HUES64 (cell line): ENCODE results near the gene MAP10.

Source experiments
- H3K27ac ChIP-seq: 2 replicates; pipeline ENCODE4 v1.7.0; 2013; ENCODE audit warnings: low read depth, low read length, inconsistent platforms
- H3K27me3 ChIP-seq: 2 replicates; pipeline ENCODE4 v1.6.1; 2013; ENCODE audit warnings: mild to moderate bottlenecking, low read length; ENCODE audit not compliant: insufficient read depth
- H3K36me3 ChIP-seq: 2 replicates; pipeline ENCODE4 v1.6.1; 2013; ENCODE audit warnings: mild to moderate bottlenecking, low read length; ENCODE audit not compliant: insufficient read depth
- H3K4me1 ChIP-seq: 2 replicates; pipeline ENCODE4 v1.6.1; 2013; ENCODE audit warnings: mild to moderate bottlenecking, low read length, moderate library complexity; ENCODE audit not compliant: insufficient read depth
- H3K4me3 ChIP-seq: 2 replicates; pipeline ENCODE4 v1.5.1; 2013; ENCODE audit warnings: mild to moderate bottlenecking, low read length, moderate library complexity
- H3K9ac ChIP-seq: 2 replicates; pipeline ENCODE4 v1.6.1; 2013; ENCODE audit warnings: mild to moderate bottlenecking, low read depth, low read length
- H3K9me3 ChIP-seq: 2 replicates; pipeline ENCODE4 v1.6.1; 2013; ENCODE audit warnings: low read depth, low read length; ENCODE audit not compliant: insufficient read depth
- WGBS: fragments of 150-250, 120-280 bp; methylation state at CpG from one replicate; pipeline ENCODE4 v1.1.7; 2013; ENCODE audit warnings: missing lambda C conversion rate; 5-methylcytosine and 5-hydroxymethylcytosine counted together

MAP10 gene

DNA sequence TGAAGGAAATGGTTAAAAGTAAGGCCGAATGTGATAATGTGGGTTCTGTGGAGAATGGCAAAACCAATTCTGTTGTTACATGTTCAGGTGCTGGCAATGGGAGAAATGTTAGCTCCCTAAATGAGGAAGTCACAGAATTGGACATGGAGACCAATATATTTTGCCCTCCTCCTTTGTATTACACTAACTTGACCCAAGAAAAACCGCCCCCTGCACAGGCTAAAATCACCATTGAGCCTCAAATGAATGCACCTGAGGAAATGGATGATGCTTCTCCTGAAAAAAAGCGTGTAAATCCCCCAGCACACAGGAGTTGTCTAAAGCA is 932 bp downstream of the MAP10 start:
- Histone ChIP-seq H3K27me3 (no peaks in the 10 kb centered on the region), H3K27ac (peak overlapping the region; percentile 76; the same call in 1 of the 2 replicates), H3K4me1 (peaks cover 8% of the 10 kb centered on the region), H3K9me3 (no peaks in the 10 kb centered on the region), H3K36me3 (no peaks in the 10 kb centered on the region), H3K9ac (peak overlapping the region; percentile 87), H3K4me3 (peak overlapping the region; percentile 69)
- 72% methylated on average over 3 of the region's 3 CpGs for WGBS

DNA sequence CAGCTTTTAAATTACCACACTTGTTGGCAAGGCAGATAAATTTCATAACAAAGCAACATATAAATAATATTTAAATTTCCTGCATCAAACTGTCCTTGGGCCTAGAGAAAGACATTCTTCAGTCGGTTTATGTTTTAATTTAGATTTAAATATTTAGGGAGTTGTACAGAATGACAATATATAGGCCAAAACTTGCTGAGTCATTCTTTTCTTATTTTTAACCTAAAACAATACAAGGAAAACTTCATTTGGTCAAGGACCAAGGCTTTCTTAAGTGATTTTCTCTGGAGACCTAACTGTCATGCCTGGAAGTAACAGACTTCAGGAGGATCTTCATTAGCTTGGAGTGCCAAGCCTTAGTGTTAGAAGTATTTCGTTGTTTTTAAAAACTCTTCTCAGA is 5.6 kb downstream of the MAP10 start:
- no peaks in the 10 kb centered on the region for H3K9me3 ChIP-seq
- no CpG with 5 or more reads among the region's 2 CpGs for WGBS
- H3K27ac ChIP-seq, result no peak overlapping the region
- H3K27me3 ChIP-seq, result no peaks in the 10 kb centered on the region
- H3K9ac ChIP-seq, result no peak overlapping the region
- peaks cover 8% of the 10 kb centered on the region for H3K4me1 ChIP-seq
- no peak overlapping the region for H3K4me3 ChIP-seq
- no peaks in the 10 kb centered on the region for H3K36me3 ChIP-seq

DNA sequence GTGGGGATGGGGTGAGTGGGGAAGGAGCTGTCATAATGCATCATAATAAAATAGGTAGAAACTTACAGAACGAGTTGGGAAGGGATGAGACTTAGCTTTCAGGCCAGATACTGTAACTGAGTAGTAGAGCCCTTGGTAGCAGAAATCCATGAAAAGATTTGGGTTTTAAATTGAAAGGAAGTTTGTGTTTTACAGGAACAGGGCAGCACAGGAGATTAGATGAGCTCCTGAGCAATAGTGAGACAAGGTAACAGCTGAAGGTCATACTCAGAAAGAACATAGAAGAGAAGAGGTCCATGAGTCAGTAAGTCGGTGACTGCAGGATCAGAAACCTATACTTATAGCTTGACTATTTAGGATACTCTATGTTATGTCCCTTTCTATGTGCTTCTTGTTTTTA is 7.3 kb downstream of the MAP10 start:
- no peaks in the 10 kb centered on the region for H3K9me3 ChIP-seq
- no peak overlapping the region for H3K4me3 ChIP-seq
- peaks cover 4% of the 10 kb centered on the region for H3K4me1 ChIP-seq
- no peak overlapping the region for H3K27ac ChIP-seq
- H3K36me3 ChIP-seq, result no peaks in the 10 kb centered on the region
- WGBS, result 86% methylated on average over 2 of the region's 2 CpGs
- no peaks in the 10 kb centered on the region for H3K27me3 ChIP-seq
- H3K9ac ChIP-seq, result no peak overlapping the region

DNA sequence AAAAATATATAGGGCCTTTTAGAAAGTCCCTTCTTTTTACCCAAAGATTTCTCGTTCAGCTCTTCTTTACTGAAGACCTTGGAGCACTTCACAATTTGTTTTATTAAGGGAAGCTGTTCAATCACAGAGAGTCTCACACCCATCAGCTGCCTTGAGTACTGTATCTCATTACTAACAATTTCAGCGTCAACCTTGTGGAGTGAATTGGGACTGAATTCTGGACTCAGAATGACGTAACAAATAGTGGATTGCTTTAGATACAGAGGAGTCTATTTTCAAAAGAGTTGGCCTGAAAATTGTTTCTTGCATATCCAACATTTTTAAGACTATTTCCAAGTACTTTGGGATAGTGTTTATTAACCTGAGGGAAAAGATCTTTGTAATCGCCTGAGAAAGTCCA is 7.9 kb downstream of the MAP10 start:
- Histone ChIP-seq H3K27ac (no peak overlapping the region), H3K27me3 (no peaks in the 10 kb centered on the region), H3K4me1 (peaks cover 4% of the 10 kb centered on the region), H3K9ac (no peak overlapping the region), H3K36me3 (no peaks in the 10 kb centered on the region), H3K9me3 (no peaks in the 10 kb centered on the region), H3K4me3 (no peak overlapping the region)
- 100% methylated on average over 4 of the region's 4 CpGs for WGBS

DNA sequence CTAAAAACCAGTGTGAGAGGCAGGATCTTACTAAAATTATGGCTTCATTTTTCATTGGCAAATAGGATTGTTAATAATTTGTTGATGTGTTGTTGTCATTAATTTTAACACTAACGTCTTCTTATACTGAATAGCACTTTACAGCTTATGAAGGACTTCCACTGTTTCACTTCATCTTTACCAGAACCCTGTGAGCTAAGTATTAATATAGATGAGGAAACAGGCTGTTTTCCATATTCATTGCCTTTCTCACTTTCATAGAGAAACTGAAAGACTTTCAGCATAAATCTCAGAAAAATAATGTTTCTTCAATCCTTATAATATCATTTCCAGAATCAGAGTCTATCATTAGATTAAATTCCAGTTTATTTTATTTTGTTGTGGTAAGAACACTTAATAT is 8.5 kb downstream of the MAP10 start:
- H3K27me3 ChIP-seq, result no peaks in the 10 kb centered on the region
- H3K4me1 ChIP-seq, result peaks cover 4% of the 10 kb centered on the region
- WGBS, result no CpG with 5 or more reads among the region's 1 CpG
- no peaks in the 10 kb centered on the region for H3K36me3 ChIP-seq
- no peak overlapping the region for H3K27ac ChIP-seq
- no peak overlapping the region for H3K4me3 ChIP-seq
- H3K9me3 ChIP-seq, result no peaks in the 10 kb centered on the region
- H3K9ac ChIP-seq, result no peak overlapping the region

DNA sequence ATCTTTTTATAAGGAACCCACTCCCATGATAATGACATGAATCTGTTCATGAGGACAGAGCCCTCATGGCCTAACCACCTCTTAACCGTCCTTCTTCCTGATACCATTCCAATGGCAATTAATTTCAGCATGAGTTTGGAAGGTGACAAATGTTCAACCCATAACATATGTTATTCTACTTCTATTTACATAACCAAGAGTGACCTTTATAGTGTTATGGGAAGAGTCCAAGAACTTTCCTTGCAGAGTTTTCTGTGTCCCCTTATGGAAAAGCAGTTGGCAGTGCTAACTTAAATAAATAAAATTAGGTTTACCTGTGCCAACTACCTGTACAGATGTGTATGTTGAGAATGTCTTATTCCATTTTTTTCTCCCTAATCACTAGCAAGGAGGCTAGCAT is 11.1 kb downstream of the MAP10 start:
- no peaks in the 10 kb centered on the region for H3K36me3 ChIP-seq
- H3K9me3 ChIP-seq, result no peaks in the 10 kb centered on the region
- no peak overlapping the region for H3K9ac ChIP-seq
- H3K4me1 ChIP-seq, result no peaks in the 10 kb centered on the region
- WGBS, result 86% methylated on average over 1 of the region's 1 CpG
- H3K27me3 ChIP-seq, result no peaks in the 10 kb centered on the region
- H3K27ac ChIP-seq, result no peak overlapping the region
- no peak overlapping the region for H3K4me3 ChIP-seq

DNA sequence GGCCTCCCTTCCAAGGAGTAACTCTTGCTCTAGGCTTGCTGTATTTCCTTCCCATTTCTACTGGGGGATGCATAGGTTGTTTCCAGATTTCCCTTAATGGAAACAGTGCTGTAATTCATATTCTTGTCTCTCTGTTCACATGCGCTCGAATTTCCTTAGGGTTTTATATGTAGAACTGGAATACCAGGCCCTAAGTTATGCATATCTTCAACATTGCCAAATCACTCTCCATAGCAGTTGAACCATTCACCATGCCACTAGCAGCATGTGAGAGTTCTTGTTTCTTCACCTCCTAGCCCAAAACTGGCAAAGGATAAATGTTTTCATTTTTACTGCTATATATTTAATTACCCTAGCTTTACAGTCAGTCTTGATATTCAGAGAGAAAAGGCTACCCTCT is 12.8 kb downstream of the MAP10 start:
- WGBS, result 90% methylated on average over 2 of the region's 2 CpGs
- H3K36me3 ChIP-seq, result no peaks in the 10 kb centered on the region
- no peak overlapping the region for H3K27ac ChIP-seq
- H3K27me3 ChIP-seq, result no peaks in the 10 kb centered on the region
- H3K4me3 ChIP-seq, result no peak overlapping the region
- H3K9me3 ChIP-seq, result no peaks in the 10 kb centered on the region
- no peak overlapping the region for H3K9ac ChIP-seq
- H3K4me1 ChIP-seq, result no peaks in the 10 kb centered on the region

DNA sequence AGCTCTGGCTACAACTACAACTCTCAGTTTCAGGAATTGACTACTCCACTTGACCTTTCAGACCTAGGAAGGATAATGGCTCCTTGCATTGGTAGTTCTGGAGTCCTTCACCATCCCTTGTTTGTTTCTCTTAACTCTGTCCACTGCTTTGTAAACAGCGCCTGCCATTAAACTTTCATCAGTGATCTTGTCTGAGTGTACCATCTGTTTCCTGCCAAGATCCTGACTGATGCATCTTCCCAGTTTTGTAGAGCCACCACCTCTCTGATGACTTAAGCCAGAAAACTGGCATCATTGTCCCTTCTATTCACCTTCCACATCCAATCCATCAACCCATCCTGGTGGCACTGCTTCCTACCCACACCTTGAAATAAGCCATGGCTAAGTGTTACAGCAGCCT is 15.2 kb downstream of the MAP10 start:
- no peaks in the 10 kb centered on the region for H3K27me3 ChIP-seq
- H3K27ac ChIP-seq, result no peak overlapping the region
- H3K4me1 ChIP-seq, result no peaks in the 10 kb centered on the region
- no peaks in the 10 kb centered on the region for H3K9me3 ChIP-seq
- no peaks in the 10 kb centered on the region for H3K36me3 ChIP-seq
- H3K9ac ChIP-seq, result no peak overlapping the region
- 92% methylated on average over 1 of the region's 1 CpG for WGBS
- H3K4me3 ChIP-seq, result no peak overlapping the region

DNA sequence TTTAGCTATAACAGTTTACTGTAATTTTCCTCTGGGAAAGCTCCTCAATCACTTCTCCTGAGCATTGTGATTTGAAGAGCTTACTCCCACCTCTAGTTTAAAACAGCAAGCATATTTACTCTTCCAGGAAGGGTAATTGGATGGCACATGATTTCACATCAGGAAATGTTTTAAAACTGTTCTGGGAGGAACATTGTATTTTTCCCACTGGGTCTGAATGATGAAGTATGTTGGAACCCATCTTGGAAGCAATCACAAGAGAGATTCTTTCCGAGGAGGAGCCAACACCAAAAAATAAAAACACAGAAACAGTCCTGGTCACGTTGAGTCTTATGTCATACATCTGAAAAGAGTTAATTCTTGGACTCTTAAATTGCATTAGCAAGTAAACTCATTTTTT is 17.3 kb downstream of the MAP10 start:
- Histone ChIP-seq H3K27ac (no peak overlapping the region), H3K36me3 (no peaks in the 10 kb centered on the region), H3K27me3 (no peaks in the 10 kb centered on the region), H3K9ac (no peak overlapping the region), H3K4me3 (no peak overlapping the region), H3K4me1 (no peaks in the 10 kb centered on the region), H3K9me3 (no peaks in the 10 kb centered on the region)
- WGBS, result 95% methylated on average over 2 of the region's 2 CpGs

DNA sequence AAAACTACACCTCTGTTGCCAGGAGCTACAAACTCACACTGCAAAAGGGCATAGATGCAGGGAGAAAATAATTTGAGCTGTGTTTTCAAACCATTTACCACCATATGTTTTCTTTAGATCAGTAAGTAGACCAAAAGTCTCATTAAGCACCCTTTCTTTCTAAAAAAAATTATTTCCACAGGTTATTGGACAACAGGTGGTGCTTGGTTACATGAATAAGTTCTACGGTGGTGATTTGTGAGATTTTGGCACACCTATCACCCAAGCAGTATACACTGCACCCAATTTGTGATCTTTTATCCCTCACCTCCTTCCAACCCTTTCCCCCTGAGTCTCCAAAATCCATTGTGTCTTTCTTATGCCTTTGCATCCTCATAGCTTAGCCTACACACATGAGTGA is 21.1 kb downstream of the MAP10 start:
- no peaks in the 10 kb centered on the region for H3K36me3 ChIP-seq
- H3K27ac ChIP-seq, result no peak overlapping the region
- no peaks in the 10 kb centered on the region for H3K27me3 ChIP-seq
- no peaks in the 10 kb centered on the region for H3K4me1 ChIP-seq
- H3K9me3 ChIP-seq, result no peaks in the 10 kb centered on the region
- 86% methylated on average over 1 of the region's 1 CpG for WGBS
- H3K4me3 ChIP-seq, result no peak overlapping the region
- no peak overlapping the region for H3K9ac ChIP-seq

DNA sequence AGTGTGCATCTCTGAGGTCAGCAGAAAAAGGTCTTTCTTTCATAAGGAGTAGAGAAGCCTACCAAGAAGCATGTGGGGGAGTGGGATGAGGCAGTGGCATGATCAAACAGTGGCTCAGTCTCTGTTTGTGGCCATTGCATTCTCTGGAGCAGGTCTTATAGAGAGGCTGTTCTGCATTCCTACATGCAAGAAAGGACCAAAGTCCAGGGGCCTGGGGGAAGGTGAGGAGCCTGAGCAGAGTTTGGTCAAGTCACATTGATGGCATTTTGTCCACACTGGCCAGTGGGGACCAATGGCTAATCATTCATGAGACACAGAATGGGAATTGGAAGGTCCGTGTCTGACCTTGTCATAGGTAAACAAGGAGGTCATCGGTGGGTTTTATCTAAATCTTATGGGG is 25.4 kb downstream of the MAP10 start:
- H3K36me3 ChIP-seq, result no peaks in the 10 kb centered on the region
- no peaks in the 10 kb centered on the region for H3K4me1 ChIP-seq
- no peaks in the 10 kb centered on the region for H3K9me3 ChIP-seq
- H3K4me3 ChIP-seq, result no peak overlapping the region
- no peak overlapping the region for H3K9ac ChIP-seq
- no peaks in the 10 kb centered on the region for H3K27me3 ChIP-seq
- 99% methylated on average over 2 of the region's 2 CpGs for WGBS
- H3K27ac ChIP-seq, result no peak overlapping the region

DNA sequence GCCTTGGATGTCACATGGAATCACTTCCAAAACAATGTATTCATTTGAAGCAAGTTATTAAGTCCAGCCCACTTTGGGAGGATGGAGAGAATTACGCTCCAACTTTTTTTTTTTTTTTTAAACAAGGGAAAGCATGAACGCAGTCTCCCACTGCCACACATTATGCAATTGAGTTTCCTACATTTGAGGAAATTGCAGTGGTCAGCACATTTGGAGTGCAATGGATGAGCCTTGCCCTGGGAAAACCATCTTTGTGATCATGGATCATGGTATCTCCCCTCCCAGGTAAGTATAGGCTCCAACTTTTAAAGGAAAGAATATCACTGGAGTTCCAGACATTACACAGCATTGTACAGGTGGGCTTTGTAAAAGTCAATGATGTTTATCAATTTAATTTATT is 26.7 kb downstream of the MAP10 start:
- Histone ChIP-seq H3K27me3 (no peaks in the 10 kb centered on the region), H3K9ac (no peak overlapping the region), H3K27ac (no peak overlapping the region), H3K4me3 (no peak overlapping the region), H3K36me3 (no peaks in the 10 kb centered on the region), H3K4me1 (no peaks in the 10 kb centered on the region), H3K9me3 (no peaks in the 10 kb centered on the region)
- 100% methylated on average over 2 of the region's 2 CpGs for WGBS
